Islet precursor cell (in vitro differentiated cells): Measurements from ENCODE around the gene NPAT.

ENCODE experiments used
- DNase-seq: peaks from one replicate; pipeline ENCODE4 v3.0.0-alpha.2; 2018

NPAT gene

GRCh38 chr11:108222574-108223347 lies at the start of gene NPAT, which contains the start of gene ATM:
Gene NPAT (minus strand): TSS chr11:108222638. CDS start chr11:108222536, 102 bp downstream.
Gene ATM (plus strand): TSS chr11:108223067. CDS start chr11:108227625, 4,558 bp downstream.
- DNase-seq: peak; percentile 100

GRCh38 chr11:108269583-108269982 lies 47.1 kb upstream of the NPAT start:
- no peak for DNase-seq

- DNase-seq: no peak
Measured at GRCh38 chr11:108253176-108253575, 30.7 kb upstream of the NPAT start.

GRCh38 chr11:108246885-108247284 lies 24.4 kb upstream of the NPAT start:
- DNase-seq: no peak

GRCh38 chr11:108246308-108246707 lies 23.9 kb upstream of the NPAT start:
- no peak for DNase-seq

- no peak for DNase-seq
Measured at GRCh38 chr11:108242422-108242821, 20.0 kb upstream of the NPAT start.

GRCh38 chr11:108241330-108242037 lies 19.0 kb upstream of the NPAT start:
- DNase-seq: no peak

GRCh38 chr11:108239076-108239475 lies 16.6 kb upstream of the NPAT start:
- no peak for DNase-seq

- no peak for DNase-seq
Measured at GRCh38 chr11:108237058-108237481, 14.6 kb upstream of the NPAT start.

- no peak for DNase-seq
Measured at GRCh38 chr11:108235633-108236032, 13.2 kb upstream of the NPAT start.

GRCh38 chr11:108235192-108235591 lies 12.8 kb upstream of the NPAT start:
- DNase-seq: no peak

- no peak for DNase-seq
Measured at GRCh38 chr11:108233277-108233945, 11.0 kb upstream of the NPAT start.

GRCh38 chr11:108228251-108228650 lies 5.8 kb upstream of the NPAT start:
- no peak for DNase-seq

GRCh38 chr11:108226036-108226435 lies 3.6 kb upstream of the NPAT start:
- no peak for DNase-seq

- DNase-seq: no peak
Measured at GRCh38 chr11:108224911-108225786, 2.7 kb upstream of the NPAT start.

- DNase-seq: no peak
Measured at GRCh38 chr11:108224366-108224765, 1.9 kb upstream of the NPAT start.

GRCh38 chr11:108223348-108224149 lies 1.1 kb upstream of the NPAT start:
- DNase-seq: no peak

GRCh38 chr11:108221911-108222573 lies 396 bp downstream of the NPAT start:
- DNase-seq: no peak

GRCh38 chr11:108221371-108221770 lies 1.1 kb downstream of the NPAT start:
- DNase-seq: no peak

GRCh38 chr11:108220721-108221336 lies 1.6 kb downstream of the NPAT start:
- no peak for DNase-seq
